LNCAP (cell line): Measurements from ENCODE around the gene PARD3B.

Source experiments
- TF ChIP-seq, protein P1 (sequence below): fragments of 450-650 bp; IDR thresholded peaks from 2 replicates; pipeline ENCODE4 v1.5.1; 2017; ENCODE audit warnings: mild to moderate bottlenecking

PARD3B gene

DNA sequence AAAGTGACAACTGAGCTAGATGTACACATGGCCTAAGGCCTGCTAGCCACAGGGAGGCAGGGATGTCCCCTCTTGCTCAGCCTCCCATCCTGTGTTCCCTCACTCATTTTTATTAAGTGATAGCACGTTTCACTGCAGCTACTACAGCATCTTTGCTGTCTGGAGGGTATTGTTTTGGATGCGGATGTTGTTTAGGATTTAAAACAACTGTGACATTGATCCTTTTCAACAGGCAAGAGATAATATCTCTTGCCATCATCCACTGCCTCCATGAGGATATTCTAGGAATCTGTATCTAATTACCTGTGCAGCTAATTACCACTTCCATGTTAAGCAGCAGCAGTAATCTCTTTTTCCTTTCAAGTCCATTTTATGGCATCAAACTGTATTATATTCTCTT is 345.4 kb downstream of the PARD3B start:
- TF ChIP-seq, protein P1, sequence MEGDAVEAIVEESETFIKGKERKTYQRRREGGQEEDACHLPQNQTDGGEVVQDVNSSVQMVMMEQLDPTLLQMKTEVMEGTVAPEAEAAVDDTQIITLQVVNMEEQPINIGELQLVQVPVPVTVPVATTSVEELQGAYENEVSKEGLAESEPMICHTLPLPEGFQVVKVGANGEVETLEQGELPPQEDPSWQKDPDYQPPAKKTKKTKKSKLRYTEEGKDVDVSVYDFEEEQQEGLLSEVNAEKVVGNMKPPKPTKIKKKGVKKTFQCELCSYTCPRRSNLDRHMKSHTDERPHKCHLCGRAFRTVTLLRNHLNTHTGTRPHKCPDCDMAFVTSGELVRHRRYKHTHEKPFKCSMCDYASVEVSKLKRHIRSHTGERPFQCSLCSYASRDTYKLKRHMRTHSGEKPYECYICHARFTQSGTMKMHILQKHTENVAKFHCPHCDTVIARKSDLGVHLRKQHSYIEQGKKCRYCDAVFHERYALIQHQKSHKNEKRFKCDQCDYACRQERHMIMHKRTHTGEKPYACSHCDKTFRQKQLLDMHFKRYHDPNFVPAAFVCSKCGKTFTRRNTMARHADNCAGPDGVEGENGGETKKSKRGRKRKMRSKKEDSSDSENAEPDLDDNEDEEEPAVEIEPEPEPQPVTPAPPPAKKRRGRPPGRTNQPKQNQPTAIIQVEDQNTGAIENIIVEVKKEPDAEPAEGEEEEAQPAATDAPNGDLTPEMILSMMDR: no peak

DNA sequence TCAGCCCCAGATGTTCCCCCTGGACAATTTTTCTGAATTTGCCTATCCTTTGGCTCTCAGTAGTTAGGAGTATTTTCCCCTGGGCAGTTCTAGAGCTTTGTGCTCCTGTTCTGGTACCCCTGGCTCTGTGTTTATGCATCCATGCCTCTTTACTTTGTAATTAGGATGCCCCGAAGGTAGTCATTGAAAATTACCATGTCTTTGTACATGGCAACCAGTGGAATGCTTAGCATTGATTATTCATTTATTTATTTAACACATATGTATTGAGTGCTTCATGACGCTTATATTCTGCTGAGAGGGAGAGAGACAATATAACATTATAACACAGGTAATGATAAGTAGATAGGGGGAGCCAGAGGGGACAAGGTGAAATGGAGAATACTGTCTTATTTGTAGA is 346.5 kb downstream of the PARD3B start:
- TF ChIP-seq, protein P1: no peak

DNA sequence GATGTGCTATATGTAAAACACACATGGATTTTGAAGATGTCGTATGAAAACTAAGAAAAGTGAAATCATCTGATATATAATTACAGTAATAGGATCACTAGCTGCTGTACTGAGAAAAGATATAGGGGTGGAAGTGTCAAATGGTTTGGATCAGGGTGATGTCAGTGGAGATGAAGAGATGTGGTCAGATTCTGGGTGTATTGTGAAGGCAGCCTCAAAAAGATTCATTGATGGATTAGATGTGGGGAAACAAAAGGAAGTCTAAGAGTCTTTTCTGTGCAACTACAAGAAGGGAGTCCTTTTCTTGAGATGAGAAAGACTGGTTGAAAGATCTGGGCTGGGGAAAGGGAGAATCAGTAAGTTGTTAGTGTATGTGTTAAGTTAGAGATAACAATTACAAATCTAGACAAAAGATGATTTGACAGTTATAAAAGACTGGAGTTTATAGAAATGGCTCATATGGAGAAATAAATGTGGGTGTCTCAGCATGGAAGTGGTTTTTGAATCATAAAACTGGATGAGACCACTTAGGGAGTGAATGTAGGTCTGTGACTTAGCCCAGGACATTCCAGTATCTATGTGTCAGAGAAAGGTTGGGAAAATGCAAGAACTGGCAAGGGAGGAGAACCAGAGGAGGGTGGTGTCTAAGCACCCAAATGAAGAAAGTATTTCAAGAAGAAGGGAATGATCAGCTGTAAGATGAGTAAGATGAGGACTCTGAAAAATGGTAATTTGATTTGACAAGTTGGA is 347.4 kb downstream of the PARD3B start:
- TF ChIP-seq, protein P1: no peak

DNA sequence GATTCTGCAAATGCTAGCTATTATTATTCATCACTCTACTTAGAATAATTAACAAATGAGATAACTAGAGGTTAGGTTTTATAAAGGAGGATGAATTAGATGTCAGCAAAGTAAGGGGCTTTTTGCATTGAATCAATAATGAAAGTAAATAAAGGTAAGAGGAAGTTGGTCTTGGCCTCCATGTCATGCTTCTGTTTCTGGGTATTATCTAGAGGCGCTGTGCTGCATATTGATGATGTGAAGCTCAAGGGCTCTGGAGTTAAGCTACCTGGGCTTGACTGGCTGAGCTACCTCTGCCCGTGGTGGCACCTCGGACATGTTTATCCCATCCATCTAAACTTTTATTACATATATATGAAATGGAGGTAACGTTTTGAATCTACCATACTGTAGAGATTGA is 350.9 kb downstream of the PARD3B start:
- TF ChIP-seq, protein P1: no peak

DNA sequence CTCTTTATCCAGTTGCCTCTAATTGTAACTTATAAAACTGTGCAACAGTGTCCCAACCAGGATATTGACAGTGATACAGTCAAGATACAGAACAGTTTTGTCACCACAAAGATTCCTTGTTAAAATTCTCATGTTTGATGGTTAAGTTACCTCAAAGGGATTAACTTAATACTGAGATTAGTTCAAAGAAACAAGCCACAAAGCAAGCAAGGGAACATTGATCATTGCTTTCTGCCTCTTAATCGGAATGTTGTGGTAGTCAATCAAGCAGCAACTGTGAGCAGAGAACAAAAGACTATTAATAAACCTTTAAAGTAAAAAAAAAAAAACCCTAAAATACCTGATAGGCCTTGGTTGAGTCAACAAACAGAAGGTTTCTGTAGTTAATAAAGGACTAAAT is 352.3 kb downstream of the PARD3B start:
- TF ChIP-seq, protein P1: no peak

DNA sequence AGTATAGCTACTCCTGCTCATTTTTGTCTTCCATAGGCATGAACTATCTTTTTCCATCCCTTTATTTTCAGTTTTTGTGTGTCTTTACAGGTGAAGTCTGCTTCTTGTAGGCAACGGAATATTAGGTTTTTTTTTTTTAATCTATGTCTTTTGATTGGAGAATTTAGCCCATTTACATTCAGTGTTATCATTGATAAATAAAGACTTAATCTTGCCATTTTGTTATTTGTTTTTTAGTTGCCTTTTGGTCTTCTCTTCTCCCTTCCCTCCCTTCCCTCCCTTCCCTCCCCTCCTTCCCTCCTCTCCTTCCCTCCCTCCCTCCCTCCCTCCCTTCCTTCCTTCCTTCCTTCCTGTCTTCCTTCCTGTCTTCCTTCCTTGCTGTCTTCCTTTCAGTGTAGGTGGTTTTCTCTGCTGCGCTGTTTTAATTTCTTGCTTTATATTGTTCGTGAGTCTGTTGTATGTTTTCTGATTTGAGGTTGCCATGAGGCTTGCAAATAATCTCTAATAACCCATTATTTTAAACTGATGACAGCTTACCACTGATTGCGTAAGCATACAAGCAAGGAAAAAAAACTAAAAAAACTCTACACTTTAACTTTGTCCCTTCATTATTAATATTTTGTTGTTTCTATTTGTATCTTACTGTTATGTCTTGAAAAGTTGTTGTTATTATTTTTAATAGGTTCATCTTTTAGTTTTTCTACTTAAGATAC is 353.8 kb downstream of the PARD3B start:
- TF ChIP-seq, protein P1: no peak

DNA sequence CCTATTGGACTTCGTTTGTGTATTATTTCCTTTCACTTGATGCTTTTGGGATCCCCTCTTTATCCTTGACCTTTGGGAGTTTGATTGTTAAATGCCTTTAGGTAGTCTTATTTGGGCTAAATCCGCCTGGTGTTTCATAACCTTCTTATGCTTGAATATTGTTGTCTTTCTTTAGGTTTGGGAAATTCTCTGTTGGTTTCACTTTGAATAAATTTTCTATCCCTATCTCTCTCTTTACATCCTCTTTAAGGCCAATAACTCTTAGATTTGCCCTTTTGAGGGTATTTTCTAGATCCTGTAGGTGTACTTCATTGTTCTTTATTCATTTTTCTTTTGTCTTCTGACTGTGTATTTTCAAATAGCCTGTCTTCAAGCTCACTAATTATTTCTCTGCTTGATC is 354.7 kb downstream of the PARD3B start:
- TF ChIP-seq, protein P1: no peak
